ENCODE measurements around the gene GDNF.

GRCh38 chr5:37849641-37850040 is 9.8 kb upstream of the GDNF start:
- TF ChIP-seq EZH2 (IDR thresholded peaks at IDR 0.05; ENCODE audit: borderline replicate concordance, low read length) (no peak), CTCF (IDR thresholded peaks at IDR 0.05; ENCODE audit: low read length) (no peak)
